CMK (cell line): ENCODE results near the gene ARPC3.
A peak's percentile ranks its signal among the peaks of the same experiment; 100 is the strongest.
"Not testable (repeated sequence)": the region's sequence is repeated elsewhere in the genome, so short reads cannot be mapped to it uniquely, and the experiment has no call there.

ENCODE experiments used
- DNase-seq: peaks from one replicate; pipeline ENCODE4 v3.0.0-alpha.2; 2010; ENCODE audit warnings: low read depth

The ARPC3 gene

DNA sequence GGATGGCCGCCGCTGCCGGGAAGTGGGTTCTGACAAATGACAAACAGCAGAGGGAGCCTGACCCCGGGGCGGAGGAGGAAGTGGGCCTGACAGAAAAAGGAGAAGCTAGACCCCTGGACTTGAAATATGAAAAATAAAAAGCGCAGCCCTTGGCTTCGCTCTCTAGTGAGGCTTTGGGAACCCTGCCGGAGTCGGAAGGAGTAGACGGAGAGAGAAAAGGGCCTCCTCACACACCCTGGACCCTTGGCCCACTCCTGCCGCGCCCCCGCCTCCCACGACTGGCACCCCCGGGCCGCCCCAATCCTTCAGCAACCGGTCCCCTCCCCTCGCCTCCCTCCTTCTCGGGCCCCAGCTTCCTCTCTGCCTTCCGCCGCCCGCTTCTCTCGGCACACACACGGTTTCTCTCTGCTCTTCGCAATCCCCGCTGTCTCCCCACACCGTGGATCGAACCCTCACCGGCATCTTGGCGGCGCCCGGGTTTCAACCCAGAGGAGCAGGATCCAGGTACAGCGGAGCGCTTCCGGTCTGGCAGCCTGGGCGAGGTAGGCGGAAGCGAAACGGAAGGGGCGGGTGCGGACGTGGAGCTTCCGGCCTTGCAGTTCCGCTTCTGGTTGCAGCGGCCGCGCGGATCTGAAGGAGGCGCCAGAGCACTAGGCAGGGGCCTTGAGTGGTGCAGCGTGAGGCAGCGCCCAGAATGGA lies at the start of gene ARPC3:
Gene ARPC3, minus strand, starts transcription at position 539 of the 699 bp plus-strand sequence. Its CDS starts 77 bp downstream, at position 462.
- peak; percentile 92 for DNase-seq

GRCh38 chr12:110498984-110499706 lies 49.0 kb upstream of the ARPC3 start:
- no peak for DNase-seq

- no peak for DNase-seq
Measured at GRCh38 chr12:110475426-110475825, 25.3 kb upstream of the ARPC3 start.

DNA sequence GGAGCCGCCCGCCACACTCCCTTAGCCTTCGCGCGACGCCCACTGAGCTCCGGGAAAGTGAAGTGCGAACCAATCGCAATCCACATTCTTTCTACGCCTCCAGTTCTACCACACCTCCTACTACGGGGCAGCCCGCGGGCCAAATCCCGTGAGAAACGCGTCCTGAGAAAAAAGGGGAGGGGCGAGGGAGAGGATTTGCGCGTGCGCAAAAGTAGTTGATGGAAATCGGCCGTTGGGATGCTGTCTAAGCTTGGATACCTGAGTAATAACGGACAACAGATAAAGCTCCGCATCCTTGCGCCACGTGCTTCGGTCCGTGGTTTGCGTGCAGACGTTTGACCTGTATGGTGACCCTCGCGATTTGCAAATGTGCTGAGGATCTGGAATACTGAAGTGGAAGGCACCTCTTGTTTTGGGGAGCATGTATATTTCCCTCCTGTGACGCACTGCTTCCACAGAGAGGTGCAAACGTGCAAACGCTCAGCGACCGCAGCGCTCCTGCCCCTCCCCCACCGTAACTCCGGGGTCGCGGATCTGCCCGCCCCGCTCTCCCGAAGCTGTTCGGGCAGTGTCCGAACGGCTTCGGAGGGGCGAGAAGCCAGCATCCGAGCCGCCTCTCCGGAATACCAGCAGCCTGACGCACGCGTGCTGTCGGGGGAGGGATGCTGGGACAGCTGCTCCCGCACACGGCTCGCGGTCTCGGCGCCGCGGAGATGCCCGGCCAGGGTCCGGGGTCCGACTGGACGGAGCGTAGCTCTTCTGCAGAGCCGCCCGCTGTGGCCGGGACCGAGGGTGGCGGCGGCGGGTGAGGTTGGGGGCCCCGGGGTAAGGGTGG lies 18.3 kb upstream of the ARPC3 start, which contains the start of the genes FAM216A and GPN3:
Gene FAM216A, plus strand, starts transcription at position 632 of the 835 bp plus-strand sequence. Its CDS starts 31 bp downstream, at position 663.
Gene GPN3, minus strand, starts transcription at position 44 of the 835 bp plus-strand sequence. CDS start 54 bp downstream, outside the sequence.
- peak; percentile 89 for DNase-seq

GRCh38 chr12:110467847-110468213 lies 17.7 kb upstream of the ARPC3 start:
- no peak for DNase-seq

- DNase-seq = no peak
Measured at GRCh38 chr12:110466791-110467190, 16.7 kb upstream of the ARPC3 start.

- DNase-seq = not testable (repeated sequence)
Measured at GRCh38 chr12:110465765-110466164, 15.6 kb upstream of the ARPC3 start.

DNA sequence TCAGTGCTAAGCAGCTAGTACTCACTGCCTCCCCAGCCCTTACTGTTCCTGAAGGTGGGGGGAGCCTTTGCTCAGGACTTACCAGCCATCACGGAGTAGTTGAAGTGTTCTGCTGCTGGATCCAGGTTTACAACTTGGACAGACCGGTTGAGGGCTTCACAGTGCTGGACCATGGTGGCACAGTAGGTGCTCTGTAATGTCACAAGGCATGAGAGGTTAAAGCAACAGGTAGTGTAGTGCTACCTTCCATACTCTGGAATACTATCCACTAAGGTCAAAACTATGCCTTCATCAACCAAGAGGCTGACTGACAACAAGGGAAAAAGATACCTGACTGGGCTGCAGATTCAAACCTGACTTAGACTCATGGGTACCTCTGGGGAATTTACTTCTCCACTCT lies 14.9 kb upstream of the ARPC3 start:
- no peak for DNase-seq

- not testable (repeated sequence) for DNase-seq
Measured at GRCh38 chr12:110461189-110461588, 11.1 kb upstream of the ARPC3 start.

DNA sequence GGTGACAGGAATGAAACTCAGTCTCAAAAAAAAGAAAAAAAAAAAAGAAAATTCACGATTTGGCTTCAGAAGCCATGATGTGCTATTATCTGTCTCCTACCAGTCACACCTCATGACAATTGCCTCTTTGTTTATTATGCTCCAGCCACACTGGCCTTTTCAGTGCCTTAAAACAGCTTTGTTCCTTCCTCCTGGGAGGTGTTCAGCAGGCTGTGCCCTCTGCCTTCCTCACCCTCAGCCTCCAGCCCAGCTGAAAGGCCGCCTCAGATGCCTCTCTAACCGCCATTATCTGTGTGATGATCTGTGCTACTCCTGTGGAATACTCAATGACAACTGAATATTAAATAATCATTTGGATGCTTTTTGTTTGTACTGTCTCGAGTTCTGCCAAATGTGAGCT lies 8.6 kb upstream of the ARPC3 start:
- no peak for DNase-seq

DNA sequence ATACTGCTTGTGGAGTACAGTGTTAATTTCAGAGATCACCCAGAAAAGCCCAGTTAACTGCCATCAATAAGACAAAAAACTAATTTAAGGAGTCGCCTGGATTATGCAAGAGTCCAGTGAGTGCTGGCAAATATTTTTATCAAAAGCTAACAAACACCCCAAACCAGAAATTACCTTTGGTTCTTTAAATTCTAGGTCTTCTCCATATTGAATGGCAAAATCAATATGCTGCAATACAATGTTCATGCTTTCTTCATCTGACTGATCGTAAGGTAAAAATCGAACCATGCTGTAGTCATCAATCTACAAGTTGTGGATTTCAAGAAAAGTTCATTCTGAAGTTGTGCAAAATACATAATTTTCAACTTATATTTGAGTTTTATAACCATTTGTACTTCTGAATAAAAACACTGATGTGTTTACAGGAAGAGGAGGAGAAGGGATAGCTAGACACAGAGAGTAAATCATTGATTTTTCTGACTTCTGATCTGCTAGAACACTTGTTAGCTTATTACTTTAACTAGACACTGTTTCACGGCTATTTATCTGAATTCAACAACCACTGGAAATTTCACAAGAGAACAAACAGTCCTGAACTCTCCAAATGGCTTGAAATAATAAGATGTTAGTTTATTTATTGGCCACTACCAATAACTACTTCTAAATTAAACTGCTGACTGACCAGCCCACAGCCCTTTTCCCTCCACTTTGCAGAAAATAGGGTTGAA lies 3.6 kb upstream of the ARPC3 start:
- no peak for DNase-seq

GRCh38 chr12:110451263-110451662 lies 1.1 kb upstream of the ARPC3 start:
- no peak for DNase-seq

DNA sequence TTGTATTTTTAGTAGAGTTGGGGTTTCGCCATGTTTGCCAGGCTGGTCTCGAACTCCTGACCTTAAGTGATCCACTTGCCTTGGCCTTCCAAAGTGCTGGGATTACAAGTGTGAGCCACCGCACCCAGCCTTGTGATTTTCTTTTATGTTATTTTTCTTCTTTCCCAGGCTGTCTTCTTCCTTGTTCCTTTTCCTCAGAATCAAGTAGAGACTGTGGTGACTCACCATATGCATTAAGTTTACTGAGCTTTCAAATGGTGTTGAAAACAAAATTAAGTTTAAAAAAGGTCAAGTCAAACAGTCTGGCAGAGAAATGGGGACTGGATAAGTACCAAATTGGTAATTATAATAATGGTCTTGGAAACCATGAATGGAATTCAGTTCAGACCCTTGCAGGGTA lies 5.7 kb downstream of the ARPC3 start:
- DNase-seq = no peak

DNA sequence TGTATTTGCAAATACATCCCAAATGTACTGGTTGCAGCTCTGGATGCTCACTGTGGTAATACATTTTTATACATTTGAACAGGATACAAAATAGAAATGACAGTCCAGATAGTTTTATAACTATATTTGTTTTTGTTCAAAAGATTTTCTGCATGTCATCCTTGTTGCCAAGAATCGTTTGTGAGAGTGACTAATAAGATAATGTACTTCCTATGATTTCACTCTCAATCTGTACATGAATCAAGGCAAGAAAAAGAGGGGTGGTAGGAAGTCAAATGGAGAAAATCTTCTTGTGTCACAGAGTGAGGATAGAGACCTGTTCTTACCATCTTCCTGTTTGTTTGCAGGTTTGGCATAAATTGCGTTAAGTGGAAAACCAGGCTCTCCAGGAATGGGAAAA lies 13.9 kb downstream of the ARPC3 start:
- no peak for DNase-seq

DNA sequence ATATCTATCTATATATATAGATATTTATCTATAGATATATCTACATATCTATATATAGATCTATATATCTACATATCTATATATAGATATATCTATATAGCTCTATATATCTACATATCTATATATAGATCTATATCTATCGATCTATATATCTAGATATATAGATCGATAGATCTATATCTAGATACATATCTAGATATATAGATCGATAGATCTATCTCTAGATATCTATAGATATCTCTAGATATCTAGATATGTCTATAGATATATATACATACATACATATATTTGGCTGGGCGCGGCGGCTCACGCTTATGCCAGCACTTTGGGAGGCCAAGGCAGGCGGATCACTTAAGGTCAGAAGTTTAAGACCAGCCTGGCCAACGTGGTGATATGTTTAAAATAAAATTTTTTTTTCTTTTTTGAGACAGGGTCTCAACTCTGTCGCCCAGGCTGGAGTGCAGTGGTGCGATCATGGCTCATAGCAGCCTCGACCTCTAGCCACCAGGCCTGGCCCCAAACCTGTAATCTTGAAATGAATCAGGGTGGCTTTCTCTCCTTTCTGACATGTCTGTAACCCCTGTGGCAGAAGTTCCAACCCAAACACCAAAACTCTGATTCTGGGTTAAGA lies 18.1 kb downstream of the ARPC3 start:
- no peak for DNase-seq

DNA sequence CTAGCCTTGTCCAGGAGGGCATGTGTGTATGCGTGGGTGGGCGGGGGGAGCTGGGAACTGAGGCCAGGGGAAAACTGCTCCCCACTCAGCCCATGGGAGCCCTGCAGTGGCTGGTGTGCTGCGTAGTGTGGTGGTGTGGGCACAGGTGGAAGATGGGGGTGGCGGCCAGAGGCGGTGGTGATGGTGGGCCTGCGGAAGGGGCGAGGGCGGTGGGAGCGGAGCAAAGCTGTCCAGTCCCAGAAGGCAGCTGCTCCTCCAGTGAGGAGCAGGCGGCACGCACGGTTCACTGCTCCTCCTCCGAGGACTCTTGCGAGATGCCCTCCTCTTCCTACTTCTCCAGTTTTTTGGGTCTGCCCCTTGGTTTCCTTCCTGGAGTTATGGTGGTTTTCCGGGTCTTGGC lies 20.5 kb downstream of the ARPC3 start:
- DNase-seq = not testable (repeated sequence)

DNA sequence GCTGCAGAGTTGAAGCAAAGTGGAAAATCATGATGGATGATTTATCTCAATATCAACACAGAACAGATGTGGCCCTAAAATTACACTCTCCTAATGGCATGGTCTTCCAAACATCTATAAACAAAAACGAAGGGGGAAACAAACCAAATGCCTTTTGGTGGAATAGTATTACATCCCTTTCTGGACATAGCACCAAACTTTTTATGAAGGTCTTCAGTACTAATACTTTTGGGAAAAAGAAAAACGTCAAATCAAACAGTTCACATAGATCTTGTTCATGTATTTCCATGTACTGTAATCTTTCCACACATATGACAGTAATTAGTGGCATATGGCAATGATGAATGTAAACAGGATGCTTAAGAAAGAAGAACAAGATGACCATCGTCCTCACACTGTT lies 23.7 kb downstream of the ARPC3 start:
- no peak for DNase-seq

DNA sequence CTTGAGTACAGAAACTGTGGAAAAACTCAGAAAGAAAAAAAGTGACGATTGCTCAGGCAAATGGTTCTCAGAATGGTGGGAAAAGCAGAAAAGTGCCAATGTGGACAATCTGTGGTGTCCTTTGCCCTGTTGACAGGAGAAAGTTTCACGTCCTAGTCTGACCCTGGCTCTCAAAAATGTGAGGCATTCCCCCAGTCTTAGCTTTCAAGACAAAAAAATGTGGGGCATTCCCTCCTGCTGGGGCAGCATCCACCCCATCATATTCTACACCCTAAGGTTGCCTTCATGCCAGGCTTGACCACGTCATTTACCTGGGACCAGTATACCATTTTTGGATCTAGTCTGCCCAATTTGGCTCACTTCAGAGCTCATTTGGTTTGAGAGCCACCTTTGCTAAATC lies 25.9 kb downstream of the ARPC3 start:
- no peak for DNase-seq

- DNase-seq = no peak
Measured at GRCh38 chr12:110421701-110422100, 28.4 kb downstream of the ARPC3 start.

DNA sequence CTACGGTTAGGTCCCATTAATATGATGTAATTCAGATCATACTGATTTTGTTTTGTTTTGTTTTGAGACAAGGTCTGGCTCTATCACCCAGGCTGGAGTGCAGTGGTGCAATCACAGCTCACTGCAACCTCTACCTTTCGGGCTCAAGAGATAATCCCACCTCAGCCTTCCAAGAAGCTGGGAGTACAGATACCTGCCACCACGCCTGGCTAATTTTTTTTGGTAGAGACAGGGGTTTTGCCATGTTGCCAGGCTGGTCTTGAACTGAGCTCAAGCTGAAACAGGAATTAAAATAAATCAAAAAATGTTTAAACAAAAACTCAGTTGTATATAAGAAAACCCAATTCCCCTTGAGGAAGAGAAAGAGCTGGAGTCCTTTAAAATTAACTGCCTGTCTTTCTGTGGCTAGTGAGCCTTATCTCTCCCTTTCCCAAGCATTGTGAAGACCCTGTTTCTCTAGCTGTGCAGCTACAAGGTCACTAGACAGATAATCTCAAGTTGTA lies 28.9 kb downstream of the ARPC3 start:
- DNase-seq = no peak

GRCh38 chr12:110420644-110421043 lies 29.5 kb downstream of the ARPC3 start:
- not testable (repeated sequence) for DNase-seq
